K562 (cell line): ENCODE measurements around the gene GALR3. TPM values are rescaled to one million over a fixed set of nuclear protein-coding genes. Genes with fewer than 3 reads are reported as not detected.

Experiments
- ATAC-seq: fragments of 200-7000 bp; cut with Tn5 transposase; 3 replicates; pipeline ENCODE4 v1.9.1; 2020; ENCODE audit warnings: moderate library complexity
- BruUV-seq: library from RNA; stranded (reverse); fragments of 400-500 nt; replicated peaks from 2 replicates; lab custom pipeline; 2021; lab: Mats Ljungman, UMichigan
- CTCF ChIA-PET: fragments of 300-600 bp; formaldehyde crosslinking; extraction: SDS; loops from one replicate; lab custom pipeline; 2021; ENCODE audit warnings: low intra/inter-chr PET ratio; lab: Yijun Ruan, JAX
- POLR2A ChIA-PET: fragments of 300-600, 350-650 bp; sonication (Branson Sonifier 250); formaldehyde crosslinking; extraction: SDS; loops from one replicate; lab custom pipeline; 2021; ENCODE audit warnings: antibody characterized with exemption, inconsistent platforms; lab: Yijun Ruan, JAX
- DNase-seq, 4 experiments: peaks; one replicate each; pipeline versions ENCODE4 v3.0.0 to v3.0.0-alpha.2; 2011 to 2018; ENCODE audit warnings: low spot score in 3 of 4, mixed read lengths in 3 of 4; ENCODE audit errors: extremely low read depth in 1 of 4
- FAIRE-seq: peaks from 2 replicates; lab custom pipeline; 2011; peaks lifted over from hg19 to GRCh38; lab: Jason Lieb, UNC
- H2AFZ ChIP-seq: 2 replicates; pipeline ENCODE4 v1.6.0; 2011; ENCODE audit warnings: low read depth, low read length, control low read depth, inconsistent platforms
- H3K27ac ChIP-seq: fragments of 200-600 bp; 3 replicates; pipeline ENCODE4 v1.8.0; 2011; ENCODE audit warnings: low read depth, mild to moderate bottlenecking, control low read depth, inconsistent platforms, low read length, moderate library complexity, mixed read lengths; ENCODE audit errors: extremely low read depth
- H3K27me3 ChIP-seq, 2 experiments: fragments of 300-600 bp in 1 of 2; 2 replicates in 1 of 2; 3 replicates in 1 of 2; pipeline versions ENCODE4 v1.6.0 to v1.8.0; 2011; ENCODE audit warnings: inconsistent platforms in 2 of 2, low read length in 2 of 2, mild to moderate bottlenecking in 1 of 2, mixed read lengths in 1 of 2, moderate library complexity in 1 of 2; ENCODE audit not compliant: control insufficient read depth in 2 of 2, insufficient read depth in 2 of 2
- H3K36me3 ChIP-seq: fragments of 300-600 bp; 3 replicates; pipeline ENCODE4 v1.8.0; 2011; ENCODE audit warnings: mild to moderate bottlenecking, low read length, inconsistent platforms; ENCODE audit not compliant: control insufficient read depth, insufficient read depth
- H3K4me1 ChIP-seq, 2 experiments: fragments of 200-600 bp in 1 of 2; replicated peaks in 1 of 2; 2 replicates in 1 of 2; 3 replicates in 1 of 2; pipeline versions ENCODE4 v1.5.1 to v1.8.0; 2011; ENCODE audit warnings: inconsistent platforms in 2 of 2, low read length in 2 of 2, mild to moderate bottlenecking in 1 of 2, mixed read lengths in 1 of 2, moderate library complexity in 1 of 2; ENCODE audit not compliant: control insufficient read depth in 2 of 2, insufficient read depth in 2 of 2
- H3K4me2 ChIP-seq: 2 replicates; pipeline ENCODE4 v1.6.1; 2011; ENCODE audit warnings: low read length, control low read depth, inconsistent platforms, mixed read lengths; ENCODE audit not compliant: insufficient read depth
- H3K4me3 ChIP-seq: fragments of 200-600 bp; sonication (generic), shearing (Covaris generic); 2 replicates; pipeline ENCODE4 v1.5.1; 2016; ENCODE audit warnings: control low read depth, inconsistent platforms
- H3K79me2 ChIP-seq: fragments of 200-600 bp; 3 replicates; pipeline ENCODE4 v1.8.0; 2011; ENCODE audit warnings: low read length, inconsistent platforms; ENCODE audit not compliant: control insufficient read depth, insufficient read depth
- H3K9ac ChIP-seq, 2 experiments: 2 replicates each; pipeline versions ENCODE4 v1.6.0 to v1.6.1; 2011; ENCODE audit warnings: low read depth in 2 of 2, low read length in 2 of 2, control low read depth in 1 of 2, inconsistent platforms in 1 of 2, mild to moderate bottlenecking in 1 of 2, mixed read lengths in 1 of 2; ENCODE audit not compliant: insufficient read depth in 1 of 2
- H3K9me1 ChIP-seq: one replicate; pipeline ENCODE4 v1.6.0; 2011; ENCODE audit warnings: inconsistent platforms, mild to moderate bottlenecking, low read length, moderate library complexity; ENCODE audit not compliant: control insufficient read depth, insufficient read depth
- H3K9me3 ChIP-seq: replicated peaks from 2 replicates; pipeline ENCODE4 v1.5.1; 2011; ENCODE audit warnings: low read depth, low read length, inconsistent platforms; ENCODE audit not compliant: control insufficient read depth, insufficient read depth
- H4K20me1 ChIP-seq: replicated peaks from 2 replicates; pipeline ENCODE4 v1.6.1; 2011; ENCODE audit warnings: low read length, inconsistent platforms, mixed read lengths; ENCODE audit not compliant: control insufficient read depth, insufficient read depth
- CEBPB ChIP-seq: fragments of 450-650 bp; IDR thresholded peaks from 2 replicates; pipeline ENCODE4 v1.6.1; 2016; ENCODE audit warnings: missing genetic modification characterization, missing compliant biosample characterization
- KLF13 ChIP-seq: fragments of 450-650 bp; IDR thresholded peaks from 2 replicates; pipeline ENCODE4 v1.6.1; 2016; ENCODE audit warnings: missing genetic modification characterization, low read depth, mild to moderate bottlenecking, missing compliant biosample characterization, moderate library complexity, borderline replicate concordance
- MYNN ChIP-seq, 2 experiments: sonication (generic); formaldehyde crosslinking in 1 of 2; IDR thresholded peaks; 2 replicates each; pipeline versions ENCODE4 v1.5.0 to v1.6.1; 2016 to 2020; ENCODE audit warnings: antibody characterized with exemption in 1 of 2, missing genetic modification reagents in 1 of 2
- RBM34 ChIP-seq: fragments of 200-400 bp; formaldehyde crosslinking; IDR thresholded peaks from 2 replicates; pipeline ENCODE4 v1.6.1; 2018; ENCODE audit warnings: low read length, borderline replicate concordance; ENCODE audit not compliant: insufficient read depth
- ZBTB33 ChIP-seq: sonication (generic); formaldehyde crosslinking; IDR thresholded peaks from 2 replicates; pipeline ENCODE4 v1.8.1; 2023; ENCODE audit warnings: mild to moderate bottlenecking, missing genetic modification reagents
- ZFP36 ChIP-seq: fragments of 150-350 bp; IDR thresholded peaks from 2 replicates; pipeline ENCODE4 v1.6.1; 2018; ENCODE audit warnings: low read length, low read depth; ENCODE audit not compliant: partially characterized antibody
- WGBS: fragments of 100-300 bp; shearing (Covaris generic); methylation state at CpG from one replicate; pipeline ENCODE4 v1.1.6; 2016; ENCODE audit warnings: low coverage, mixed read lengths; ENCODE audit not compliant: insufficient coverage; ENCODE audit errors: missing lambda C conversion rate; 5-methylcytosine and 5-hydroxymethylcytosine counted together
- in situ Hi-C: fragments of 300-500 bp; cut with MboI; formaldehyde crosslinking; loops from 4 replicates; pipeline ENCODE4 v1.15.0; 2018; ENCODE audit warnings: inconsistent platforms, mixed read lengths
- intact Hi-C: fragments of 100-400 bp; cut with micrococcal nuclease; formaldehyde crosslinking; loops from 2 replicates; pipeline ENCODE4 v1.14.2; 2022
- polyA plus RNA-seq, 8 experiments: library from polyadenylated mRNA; depleted of rRNA in 4 of 8; stranded (reverse) in 5 of 8; unstranded in 3 of 8; fragments of >200 nt; fragmentation: Nextera tagmentation in 2 of 8; fragmentation: Illumina TruSeq in 1 of 8; extraction: Ambion mirVana in 2 of 8; extraction: Trizol in 1 of 8; gene quantifications; 2 replicates each; pipeline versions ENCODE4 v1.2.1 to v1.2.3, GENCODE V29; 2011 to 2014; ENCODE audit warnings: inconsistent platforms in 1 of 8, missing spikeins in 1 of 8
- total RNA-seq, 7 experiments: library from RNA; depleted of rRNA in 6 of 7; stranded (reverse); fragments of >200 nt in 6 of 7; fragmentation: Illumina TruSeq in 2 of 7; extraction: Trizol in 2 of 7; gene quantifications; 2 replicates each; pipeline versions ENCODE4 v1.2.1 to v1.2.3, GENCODE V29; 2011 to 2021; ENCODE audit warnings: low replicate concordance in 1 of 7

GALR3 gene
- total and polyA plus RNA-seq, 9 of the 15 experiments (the other 6 are each of a cell fraction or from before 2014, with no cell fraction given), result 0.13 TPM; not detected in 8

GRCh38 chr22:37790234-37790633 lies 32.9 kb upstream of the GALR3 start:
- Histone ChIP-seq H3K79me2 (no peaks in the 10 kb centered on the region), H3K4me2 (no peak overlapping the region), H2AFZ (no peak overlapping the region), H3K4me1 (peaks cover 0 to 3% of the 10 kb centered on the region in 2 experiments; a peak in 2 of 5 replicates), H3K9me3 (no peaks in the 10 kb centered on the region), H4K20me1 (no peaks in the 10 kb centered on the region), H3K4me3 (no peak overlapping the region), H3K9me1 (no peaks in the 10 kb centered on the region), H3K36me3 (no peaks in the 10 kb centered on the region), H3K9ac (no peak overlapping the region), H3K27me3 (no peaks in the 10 kb centered on the region), H3K27ac (no peak overlapping the region)
- TF ChIP-seq ZFP36, result peak; percentile 27
- no peak for TF ChIP-seq MYNN (IDR thresholded peaks at IDR 0.05)
- no peak for TF ChIP-seq MYNN (CRISPR knock-in tag; IDR thresholded peaks at IDR 0.05)
- in situ Hi-C loops (no loop called here), intact Hi-C loops (loop anchor here (2.0 to 5.0 kb wide), 2 partner anchors 53 to 103 kb away; partner anchors contain the start of gene NOL12)
- no peak for DNase-seq
- no peak for ATAC-seq
- POLR2A ChIA-PET, result no interaction called here
- 50% methylated on average over 2 of the region's 2 CpGs for WGBS
- CTCF ChIA-PET, result no interaction called here
- no TSS peak for BruUV-seq
- FAIRE-seq, result no peak

- peak; percentile 18; the same call in 1 of the 2 replicates for TF ChIP-seq CEBPB
- TF ChIP-seq ZBTB33 (CRISPR knock-in tag), result 0 out of 2 replicates have a peak, but pooled peaks have one; percentile 29
- no peak for TF ChIP-seq RBM34
- no peak for TF ChIP-seq KLF13 (tag)
- CTCF ChIA-PET, result interaction anchor here (0.6 to 0.9 kb wide), 2 partner anchors 141 to 149 kb away, joined by 3 read pairs; no protein-coding TSS in a partner anchor
- Histone ChIP-seq H4K20me1 (no peaks in the 10 kb centered on the region), H3K27ac (no peak overlapping the region), H3K9me1 (no peaks in the 10 kb centered on the region), H3K79me2 (no peaks in the 10 kb centered on the region), H3K27me3 (no peaks in the 10 kb centered on the region), H3K9me3 (no peaks in the 10 kb centered on the region), H3K36me3 (no peaks in the 10 kb centered on the region), H3K9ac (no peak overlapping the region), H2AFZ (no peak overlapping the region), H3K4me2 (no peak overlapping the region), H3K4me1 (peaks cover 0 to 3% of the 10 kb centered on the region in 2 experiments; a peak in 1 of 5 replicates), H3K4me3 (no peak overlapping the region)
- DNase-seq (no peak), FAIRE-seq (no peak), ATAC-seq (no peak)
- intact Hi-C loops (loop anchor here (5.0 kb wide), 1 partner anchor 55 kb away; no protein-coding TSS in a partner anchor), in situ Hi-C loops (no loop called here)
- WGBS, result 19% methylated on average over 3 of the region's 6 CpGs
- no TSS peak for BruUV-seq
- POLR2A ChIA-PET, result interaction anchor here (0.8 to 1.2 kb wide), 2 partner anchors 11 to 29 kb away, joined by 3 to 5 read pairs; no protein-coding TSS in a partner anchor
Measured at GRCh38 chr22:37792494-37792893, 30.7 kb upstream of the GALR3 start.
